HG03139 (cell line): ENCODE results near the gene ASXL1.

Experiments used
- ATAC-seq: cut with Tn5 transposase; IDR thresholded peaks from one replicate; pipeline ENCODE4 v1.9.1; 2021; ENCODE audit not compliant: unreplicated experiment

Gene ASXL1

GRCh38 chr20:32438331-32438858 is 80.3 kb downstream of the ASXL1 start:
- no peak for ATAC-seq

DNA sequence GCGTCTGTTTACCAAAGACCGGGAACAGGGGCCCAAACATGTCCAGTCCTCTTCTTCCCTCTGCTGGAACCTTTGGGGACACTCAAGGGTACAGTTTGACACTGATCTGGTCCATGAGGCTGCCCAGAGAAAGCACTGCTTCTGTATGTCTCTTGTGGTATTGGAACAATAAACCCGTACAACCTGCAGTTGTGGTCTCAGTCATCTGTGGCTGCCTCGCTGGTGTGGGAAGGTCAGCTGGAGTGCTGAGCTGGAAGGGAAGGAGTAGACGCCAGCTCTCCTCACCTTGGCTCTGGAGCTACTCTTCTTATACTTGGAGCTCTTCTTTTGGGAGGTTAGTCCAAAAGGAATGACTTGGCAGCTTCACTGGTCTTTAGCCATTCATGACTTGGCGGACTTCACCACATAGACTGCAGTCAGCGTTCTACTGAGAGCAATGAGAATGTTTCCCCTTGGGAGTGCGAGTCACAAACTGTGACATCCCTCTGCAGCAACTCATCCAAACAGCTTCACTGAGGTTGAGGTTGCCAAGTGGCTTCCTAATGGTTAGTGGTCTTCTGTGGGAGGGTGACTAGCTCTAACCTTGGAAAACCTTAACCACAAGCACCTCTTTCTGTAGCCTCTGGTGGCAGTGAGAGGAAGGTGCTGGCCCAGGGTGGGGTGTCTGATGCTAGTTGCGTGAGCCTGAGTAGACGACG is 81.2 kb downstream of the ASXL1 start:
- no peak for ATAC-seq

GRCh38 chr20:32440069-32440757 is 82.1 kb downstream of the ASXL1 start:
- no peak for ATAC-seq

DNA sequence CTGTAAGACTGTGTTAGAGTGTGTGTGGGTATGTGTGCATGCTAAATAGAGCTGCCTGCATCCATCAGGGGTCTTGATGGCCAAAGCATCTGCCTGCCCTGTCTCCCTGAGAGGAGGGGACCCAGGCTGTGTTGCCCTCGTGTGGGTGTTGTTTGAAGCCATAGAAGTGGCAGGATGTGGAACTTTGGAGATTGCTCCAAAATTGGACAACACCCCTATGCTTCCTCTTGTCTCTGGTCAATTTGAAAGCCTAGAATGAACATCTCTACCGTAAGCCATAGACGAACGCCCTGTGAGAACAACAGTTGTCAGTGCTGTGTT is 82.6 kb downstream of the ASXL1 start:
- ATAC-seq: no peak

DNA sequence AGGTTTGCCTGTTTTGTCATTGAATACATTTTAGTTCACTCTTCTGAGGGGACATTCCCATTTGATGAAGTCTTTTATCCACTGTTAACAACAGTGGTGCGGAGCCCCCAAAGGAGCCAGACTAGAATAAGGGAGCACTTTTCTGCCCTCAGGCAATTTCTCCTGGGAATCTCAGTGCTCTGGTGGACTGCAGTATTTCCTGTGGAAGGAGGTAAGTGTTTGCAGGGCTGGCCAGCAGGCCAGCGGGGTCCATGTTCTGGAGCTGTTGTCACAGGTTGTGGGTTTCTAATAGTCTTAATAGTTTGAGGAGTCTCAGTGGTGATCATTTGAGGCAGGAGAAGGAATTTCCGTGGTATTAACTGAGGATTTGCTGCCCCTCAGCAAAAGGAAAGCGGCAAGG is 83.5 kb downstream of the ASXL1 start:
- ATAC-seq: no peak

- ATAC-seq: no peak
These were observed 84.7 kb downstream of the ASXL1 start for GRCh38 chr20:32442630-32443373.

GRCh38 chr20:32443386-32443974 is 85.3 kb downstream of the ASXL1 start:
- no peak for ATAC-seq

DNA sequence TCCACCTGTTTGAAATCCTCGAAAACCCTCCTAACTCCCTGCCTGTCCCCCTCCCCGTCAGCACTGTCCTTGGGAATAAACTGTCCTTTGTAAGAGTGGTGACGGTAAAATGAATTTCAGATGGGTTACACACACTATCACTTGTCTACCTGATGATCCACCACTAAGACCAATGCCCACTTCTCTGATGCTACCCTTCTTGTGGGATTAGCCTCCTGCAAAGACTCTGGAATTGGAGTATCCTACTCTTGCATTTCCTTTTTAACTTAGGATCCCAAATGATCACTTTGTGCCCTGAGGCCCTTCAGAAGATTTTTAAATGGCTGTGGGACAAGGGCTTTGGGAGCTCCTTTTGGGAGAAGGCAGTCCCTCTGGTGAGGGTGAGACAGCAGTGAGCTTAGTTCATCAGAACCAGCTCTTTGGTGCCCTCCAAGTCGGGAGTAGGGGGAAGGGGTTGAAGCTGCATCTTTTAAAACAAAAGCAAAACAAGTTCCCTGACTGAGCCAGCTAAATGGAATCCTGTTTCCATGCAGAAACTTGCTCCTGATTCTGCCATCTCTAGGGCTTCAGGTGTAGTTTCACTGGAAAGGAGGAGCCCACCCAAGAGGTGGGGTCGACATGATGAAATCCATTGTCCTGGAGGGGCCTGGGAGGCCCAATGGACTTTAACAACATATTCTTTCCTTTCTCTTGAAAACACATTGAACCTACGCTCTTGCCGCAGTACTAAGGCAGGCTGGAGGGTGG is 86.5 kb downstream of the ASXL1 start:
- no peak for ATAC-seq

DNA sequence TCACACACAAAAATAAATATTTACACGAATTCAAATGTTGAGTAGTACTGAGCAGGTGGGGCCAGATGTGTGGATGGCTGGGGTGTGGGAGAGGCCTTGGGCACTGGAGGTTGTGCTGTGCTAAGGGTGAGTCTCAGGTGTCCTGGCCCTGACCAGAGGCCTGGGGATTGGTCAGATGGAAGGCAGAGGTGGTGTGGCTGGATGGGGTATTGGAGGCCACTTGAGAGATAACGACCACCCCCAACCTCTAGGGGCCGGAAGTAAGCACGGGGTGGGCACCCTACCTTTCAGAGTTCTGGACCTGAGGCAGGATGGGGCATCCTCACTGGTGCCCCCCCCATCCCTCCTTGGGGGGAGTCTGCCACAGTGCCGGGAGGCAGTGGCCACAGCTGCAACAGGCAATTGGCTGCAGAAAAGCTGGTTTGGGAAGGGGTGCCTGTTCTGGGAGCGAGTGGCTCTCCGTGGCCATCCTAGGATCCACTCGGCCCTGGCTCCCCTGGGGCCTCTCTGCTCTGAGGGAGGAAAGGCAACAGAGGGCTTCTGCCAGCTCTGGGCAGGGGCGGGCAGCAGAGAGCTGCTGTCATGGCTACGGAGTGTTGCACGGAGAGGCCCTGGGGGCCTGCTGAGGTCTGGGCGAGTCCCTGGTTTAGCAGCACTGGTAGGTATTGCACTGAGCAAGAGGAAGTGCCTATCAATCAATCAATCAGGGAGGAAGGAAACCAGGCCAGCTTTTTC is 87.6 kb downstream of the ASXL1 start:
- ATAC-seq: no peak

GRCh38 chr20:32446301-32447100 is 88.4 kb downstream of the ASXL1 start:
- no peak for ATAC-seq

DNA sequence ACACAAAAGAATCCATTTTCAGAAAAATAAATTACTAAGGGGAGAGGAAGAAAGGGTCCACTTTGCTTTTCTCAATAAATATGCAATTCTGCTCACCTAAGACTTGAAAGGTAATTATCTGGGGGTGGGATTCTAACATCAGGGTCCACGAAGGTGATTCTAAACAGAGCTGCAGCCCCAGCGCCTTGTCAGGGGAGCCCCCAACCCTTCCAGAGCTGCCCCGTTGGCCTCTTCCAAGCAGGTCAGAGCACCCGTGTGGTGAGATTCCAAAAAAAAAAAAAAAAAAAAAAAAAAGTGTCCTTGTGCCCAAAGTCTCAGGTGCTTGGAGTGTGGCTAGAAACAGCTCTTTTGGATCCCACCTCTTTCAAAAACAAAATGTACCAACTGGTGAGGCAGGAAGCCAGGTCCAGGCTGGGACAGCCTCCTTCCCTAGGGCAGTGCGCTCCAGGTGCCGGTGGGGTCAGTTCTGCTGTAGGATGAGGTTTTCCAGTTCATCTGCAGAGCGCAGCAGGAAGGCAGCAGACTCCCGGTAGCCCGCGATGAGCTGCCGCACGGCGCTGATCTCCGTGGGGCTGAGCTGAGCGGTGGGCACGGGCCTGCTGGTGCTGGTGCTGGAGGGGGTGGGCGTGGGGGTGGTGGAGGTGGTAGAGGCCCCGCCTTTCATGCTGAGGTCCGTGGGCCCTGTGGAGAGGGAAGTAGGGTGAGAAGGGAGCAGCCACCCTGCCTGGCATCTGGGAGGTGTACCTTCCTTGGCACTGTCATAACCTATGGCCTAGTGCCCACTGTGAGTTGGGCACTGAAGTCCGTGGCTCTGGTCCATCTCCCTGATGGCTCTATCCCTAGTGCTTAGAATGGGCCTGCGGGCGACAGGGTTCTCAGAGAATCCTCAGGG is 89.3 kb downstream of the ASXL1 start:
- no peak for ATAC-seq

GRCh38 chr20:32448306-32449056 is 90.3 kb downstream of the ASXL1 start:
- ATAC-seq: no peak

DNA sequence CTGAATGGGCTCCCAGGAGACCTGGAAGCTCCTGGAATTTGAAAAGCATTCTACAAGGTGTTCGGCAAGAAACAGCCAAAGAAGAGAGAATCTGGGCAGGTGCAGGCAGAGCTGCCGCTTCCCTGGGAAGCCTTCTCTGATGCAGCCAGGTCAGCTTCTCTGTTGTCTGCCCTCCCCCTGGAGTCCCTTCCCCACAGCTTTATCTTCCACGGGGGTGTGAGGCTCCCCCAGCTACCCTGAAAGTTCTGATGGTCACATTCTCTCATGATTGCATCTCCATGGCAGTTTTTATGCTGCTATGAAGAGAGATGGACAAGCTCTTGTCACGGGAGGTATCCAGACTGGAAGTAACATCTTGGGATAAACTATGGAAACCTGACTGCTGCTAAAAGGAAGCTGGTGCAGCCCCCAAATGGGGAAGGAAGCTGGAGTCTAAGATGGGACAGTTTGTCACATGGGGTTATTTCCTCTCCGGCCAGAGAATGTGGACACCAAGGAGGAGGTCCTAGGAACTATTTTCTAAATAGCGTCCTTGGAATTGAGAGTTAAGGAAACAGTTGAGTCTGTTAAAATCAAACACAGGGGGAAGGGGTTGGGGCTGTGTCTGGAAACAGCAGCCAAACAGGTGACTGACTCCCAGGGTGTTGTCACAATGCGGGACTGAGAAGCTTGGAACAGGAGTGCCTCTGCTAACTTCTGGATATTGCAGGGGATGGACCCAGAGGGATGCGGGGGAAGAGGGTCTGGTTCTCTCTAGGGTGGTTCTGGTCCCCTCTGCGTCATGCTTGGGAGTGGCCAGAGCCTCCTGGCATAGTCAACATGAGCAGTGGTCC is 91.1 kb downstream of the ASXL1 start:
- ATAC-seq: no peak

- ATAC-seq: no peak
These were observed 91.8 kb downstream of the ASXL1 start for GRCh38 chr20:32449890-32450401.

GRCh38 chr20:32450484-32451061 is 92.4 kb downstream of the ASXL1 start:
- ATAC-seq: no peak

DNA sequence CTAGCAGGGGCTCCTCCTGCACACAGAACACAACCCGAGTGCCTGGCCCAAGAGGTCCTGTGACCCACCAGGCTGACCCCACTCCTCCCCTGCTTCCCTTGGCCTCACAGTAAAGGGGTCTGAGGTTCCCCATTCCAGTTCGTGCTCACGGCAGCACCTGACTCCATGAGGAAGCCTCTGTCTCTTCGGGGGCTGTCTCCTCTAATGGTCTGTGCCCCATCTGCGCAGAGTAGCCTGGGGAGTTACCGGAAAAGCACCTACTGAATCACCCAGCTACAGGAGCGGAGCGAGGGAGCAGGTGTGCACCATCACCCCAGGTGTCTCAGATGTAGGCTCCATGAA is 93.2 kb downstream of the ASXL1 start:
- ATAC-seq: no peak
